ENCODE results near the gene ATP6V1E1. TPM values are rescaled to one million over a fixed set of nuclear protein-coding genes. Genes with fewer than 3 reads are reported as not detected.
"Not testable (repeated sequence)": the region's sequence is repeated elsewhere in the genome, so short reads cannot be mapped to it uniquely, and the experiment has no call there.

The ATP6V1E1 gene
- total and polyA plus RNA-seq, 9 of the 15 experiments (the other 6 are each of a cell fraction or from before 2014, with no cell fraction given) = 122 to 249 (median 179) TPM

DNA sequence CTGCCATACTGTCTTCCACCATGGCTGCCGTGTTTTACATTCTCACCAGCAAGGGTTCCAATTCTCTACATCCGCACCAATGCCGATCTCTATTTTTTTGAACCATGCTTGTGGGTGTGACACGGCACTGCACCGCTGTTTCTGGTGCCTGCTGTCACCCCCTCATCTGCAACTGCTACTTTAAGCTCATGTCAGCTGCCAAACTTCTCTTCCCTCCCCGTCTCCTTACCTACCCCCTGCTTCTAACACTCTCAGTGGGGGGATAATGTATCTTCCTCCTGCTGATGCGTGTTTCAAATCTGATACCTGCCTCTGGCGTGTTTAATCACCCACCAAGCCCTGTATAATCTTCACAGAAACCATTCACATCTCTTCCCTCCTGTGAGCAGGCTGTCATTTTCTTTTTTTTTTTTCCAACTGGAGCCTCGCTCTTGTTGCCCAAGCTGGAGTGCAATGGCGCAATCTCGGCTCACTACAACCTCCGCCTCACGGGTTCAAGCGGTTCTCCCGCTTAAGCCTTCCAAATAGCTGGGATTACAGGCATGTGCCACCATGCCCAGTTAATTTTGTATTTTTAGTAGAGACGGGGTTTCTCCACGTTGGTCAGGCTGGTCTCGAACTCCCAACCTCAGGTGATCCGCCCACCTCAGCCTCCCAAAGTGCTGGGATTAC, 62.4 kb downstream of the ATP6V1E1 start:
- H3K79me2 ChIP-seq (ENCODE audit: control insufficient read depth, insufficient read depth, low read length); intact Hi-C loops (cut with micrococcal nuclease); POLR2A ChIA-PET; DNase-seq (ENCODE audit: extremely low read depth in 1 of 4, low spot score in 3 of 4); H3K9me3 ChIP-seq (replicated peaks; ENCODE audit: control insufficient read depth, insufficient read depth, low read depth, low read length); H4K20me1 ChIP-seq (replicated peaks; ENCODE audit: control insufficient read depth, insufficient read depth, low read length); CTCF ChIA-PET (ENCODE audit: low intra/inter-chr PET ratio); H3K9ac ChIP-seq (ENCODE audit: insufficient read depth in 1 of 2, low read depth in 2 of 2, low read length in 2 of 2); H3K9me1 ChIP-seq (ENCODE audit: control insufficient read depth, insufficient read depth, low read length); H3K4me2 ChIP-seq (ENCODE audit: insufficient read depth, low read length); H3K36me3 ChIP-seq (ENCODE audit: control insufficient read depth, insufficient read depth, low read length); H3K4me1 ChIP-seq (replicated peaks in 1 of 2; ENCODE audit: control insufficient read depth in 2 of 2, insufficient read depth in 2 of 2, low read length in 2 of 2); H2AFZ ChIP-seq (ENCODE audit: low read depth, low read length); H3K27ac ChIP-seq (ENCODE audit: extremely low read depth, low read depth, low read length); in situ Hi-C loops (cut with MboI); FAIRE-seq; H3K4me3 ChIP-seq; ATAC-seq; BruUV-seq (replicated peaks); TF ChIP-seq CEBPG (CRISPR knock-in tag; IDR thresholded peaks at IDR 0.05): not testable (repeated sequence)
- 6% methylated on average over 19 of the region's 19 CpGs for WGBS (ENCODE audit: insufficient coverage, low coverage, missing lambda C conversion rate)
- TF ChIP-seq CEBPB (tag; IDR thresholded peaks at IDR 0.05) (peak; percentile 85), CEBPG (tag; conservative IDR thresholded peaks at IDR 0.05 in 1 of 2, IDR thresholded peaks at IDR 0.05 in 1 of 2) (peak in 1 of 2 experiments; percentile 41; a peak in 1 of 4 replicates)
- H3K27me3 ChIP-seq (ENCODE audit: control insufficient read depth in 2 of 2, insufficient read depth in 2 of 2, low read length in 2 of 2) = peaks cover 43 to 47% of the 10 kb centered on the region in 2 experiments

DNA sequence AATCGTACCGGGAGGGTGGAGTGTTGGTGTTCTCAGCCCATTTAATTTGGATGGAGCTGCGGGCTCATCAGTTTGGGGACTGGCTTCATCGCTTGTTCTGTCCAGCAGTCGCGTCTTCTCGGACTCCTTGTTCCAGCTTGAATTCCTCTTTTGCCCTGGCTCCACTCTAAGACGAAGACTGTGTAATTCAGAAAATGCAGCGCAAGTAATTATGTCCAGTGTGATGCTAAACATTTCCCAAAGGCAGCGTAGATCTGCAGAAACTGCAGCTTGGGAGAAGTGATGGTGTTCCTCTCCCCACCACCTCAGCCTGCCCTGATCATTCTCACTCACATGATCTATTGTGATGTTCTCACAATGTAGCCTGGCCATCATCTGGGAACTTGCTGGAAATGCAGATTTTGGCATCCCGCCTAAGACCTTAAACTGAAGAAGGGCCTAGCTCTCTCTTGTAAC, 64.6 kb downstream of the ATP6V1E1 start:
- DNase-seq (ENCODE audit: extremely low read depth in 1 of 4, low spot score in 3 of 4) = no peak
- BruUV-seq (replicated peaks) = no TSS peak
- FAIRE-seq = no peak

More for the DNA sequence above, 64.6 kb downstream of the ATP6V1E1 start:
- no peaks in the 10 kb centered on the region for H3K36me3 ChIP-seq (ENCODE audit: control insufficient read depth, insufficient read depth, low read length)
- TF ChIP-seq, protein P1, sequence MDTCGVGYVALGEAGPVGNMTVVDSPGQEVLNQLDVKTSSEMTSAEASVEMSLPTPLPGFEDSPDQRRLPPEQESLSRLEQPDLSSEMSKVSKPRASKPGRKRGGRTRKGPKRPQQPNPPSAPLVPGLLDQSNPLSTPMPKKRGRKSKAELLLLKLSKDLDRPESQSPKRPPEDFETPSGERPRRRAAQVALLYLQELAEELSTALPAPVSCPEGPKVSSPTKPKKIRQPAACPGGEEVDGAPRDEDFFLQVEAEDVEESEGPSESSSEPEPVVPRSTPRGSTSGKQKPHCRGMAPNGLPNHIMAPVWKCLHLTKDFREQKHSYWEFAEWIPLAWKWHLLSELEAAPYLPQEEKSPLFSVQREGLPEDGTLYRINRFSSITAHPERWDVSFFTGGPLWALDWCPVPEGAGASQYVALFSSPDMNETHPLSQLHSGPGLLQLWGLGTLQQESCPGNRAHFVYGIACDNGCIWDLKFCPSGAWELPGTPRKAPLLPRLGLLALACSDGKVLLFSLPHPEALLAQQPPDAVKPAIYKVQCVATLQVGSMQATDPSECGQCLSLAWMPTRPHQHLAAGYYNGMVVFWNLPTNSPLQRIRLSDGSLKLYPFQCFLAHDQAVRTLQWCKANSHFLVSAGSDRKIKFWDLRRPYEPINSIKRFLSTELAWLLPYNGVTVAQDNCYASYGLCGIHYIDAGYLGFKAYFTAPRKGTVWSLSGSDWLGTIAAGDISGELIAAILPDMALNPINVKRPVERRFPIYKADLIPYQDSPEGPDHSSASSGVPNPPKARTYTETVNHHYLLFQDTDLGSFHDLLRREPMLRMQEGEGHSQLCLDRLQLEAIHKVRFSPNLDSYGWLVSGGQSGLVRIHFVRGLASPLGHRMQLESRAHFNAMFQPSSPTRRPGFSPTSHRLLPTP (IDR thresholded peaks at IDR 0.05; ENCODE audit: borderline replicate concordance, extremely low read depth, insufficient read length) = no peak
- no peak overlapping the region for H3K4me3 ChIP-seq
- 26% methylated on average over 11 of the region's 11 CpGs for WGBS (ENCODE audit: insufficient coverage, low coverage, missing lambda C conversion rate)
- intact Hi-C loops (cut with micrococcal nuclease) (loop anchor here (2.0 to 5.0 kb wide), 2 partner anchors 75 to 158 kb away; partner anchors contain the start of gene BCL2L13), in situ Hi-C loops (cut with MboI) (no loop called here)
- H2AFZ ChIP-seq (ENCODE audit: low read depth, low read length) = no peak overlapping the region
- no peak for ATAC-seq
- H3K9me3 ChIP-seq (replicated peaks; ENCODE audit: control insufficient read depth, insufficient read depth, low read depth, low read length) = no peaks in the 10 kb centered on the region
- H3K4me1 ChIP-seq (replicated peaks in 1 of 2; ENCODE audit: control insufficient read depth in 2 of 2, insufficient read depth in 2 of 2, low read length in 2 of 2) = peaks cover 0 to 2% of the 10 kb centered on the region in 2 experiments; a peak in 1 of 5 replicates
- H3K9ac ChIP-seq (ENCODE audit: insufficient read depth in 1 of 2, low read depth in 2 of 2, low read length in 2 of 2) = no peak overlapping the region
- no peaks in the 10 kb centered on the region for H3K79me2 ChIP-seq (ENCODE audit: control insufficient read depth, insufficient read depth, low read length)
- no peak overlapping the region for H3K27ac ChIP-seq (ENCODE audit: extremely low read depth, low read depth, low read length)
- ChIA-PET POLR2A (interaction anchor here (0.8 to 1.2 kb wide), 3 partner anchors 12 to 420 kb away, joined by 3 to 5 read pairs (median 4); no protein-coding TSS in a partner anchor), CTCF (ENCODE audit: low intra/inter-chr PET ratio) (no interaction called here)
- H3K9me1 ChIP-seq (ENCODE audit: control insufficient read depth, insufficient read depth, low read length) = no peaks in the 10 kb centered on the region
- H4K20me1 ChIP-seq (replicated peaks; ENCODE audit: control insufficient read depth, insufficient read depth, low read length) = no peaks in the 10 kb centered on the region
- no peak overlapping the region for H3K4me2 ChIP-seq (ENCODE audit: insufficient read depth, low read length)
- H3K27me3 ChIP-seq (ENCODE audit: control insufficient read depth in 2 of 2, insufficient read depth in 2 of 2, low read length in 2 of 2) = peaks cover 32 to 43% of the 10 kb centered on the region in 2 experiments
